HG03469 (cell line): ENCODE measurements around the gene TBC1D14.
"Not testable (repeated sequence)": the region's sequence is repeated elsewhere in the genome, so short reads cannot be mapped to it uniquely, and the experiment has no call there.

Experiments used
- ATAC-seq: cut with Tn5 transposase; IDR thresholded peaks from one replicate; pipeline ENCODE4 v1.9.1; 2021; ENCODE audit warnings: mild to moderate bottlenecking, moderate library complexity, moderate number of reproducible peaks; ENCODE audit not compliant: unreplicated experiment

TBC1D14 gene

GRCh38 chr4:7073526-7074390 lies 164.1 kb downstream of the TBC1D14 start:
- no peak for ATAC-seq

GRCh38 chr4:7074426-7074825 lies 164.8 kb downstream of the TBC1D14 start:
- no peak for ATAC-seq

GRCh38 chr4:7075962-7076695 lies 166.5 kb downstream of the TBC1D14 start:
- no peak for ATAC-seq

DNA sequence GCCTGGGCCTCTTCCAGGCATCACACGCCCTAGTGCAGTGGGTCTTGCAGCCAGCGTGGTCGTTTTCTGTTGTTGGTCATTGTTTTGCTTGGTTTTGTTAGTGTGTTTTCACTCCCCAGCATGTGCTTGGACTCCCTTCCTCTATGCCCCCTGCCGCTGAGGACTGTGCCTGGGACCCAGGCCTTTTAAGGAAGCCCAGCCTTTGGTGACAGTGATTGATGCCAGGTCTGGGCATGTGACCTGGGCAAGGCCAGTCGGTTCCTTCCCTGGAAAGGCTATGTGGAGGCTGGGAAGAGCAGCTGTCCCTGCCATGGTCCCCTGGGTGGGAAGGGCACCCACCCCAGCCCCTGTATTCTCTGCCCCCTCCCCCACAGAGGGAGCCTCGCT lies 167.1 kb downstream of the TBC1D14 start:
- no peak for ATAC-seq

- ATAC-seq, result no peak
Measured at GRCh38 chr4:7077371-7077770, 167.7 kb downstream of the TBC1D14 start.

- no peak for ATAC-seq
Measured at GRCh38 chr4:7078025-7078424, 168.4 kb downstream of the TBC1D14 start.

- ATAC-seq, result not testable (repeated sequence)
Measured at GRCh38 chr4:7079483-7079882, 169.9 kb downstream of the TBC1D14 start.

DNA sequence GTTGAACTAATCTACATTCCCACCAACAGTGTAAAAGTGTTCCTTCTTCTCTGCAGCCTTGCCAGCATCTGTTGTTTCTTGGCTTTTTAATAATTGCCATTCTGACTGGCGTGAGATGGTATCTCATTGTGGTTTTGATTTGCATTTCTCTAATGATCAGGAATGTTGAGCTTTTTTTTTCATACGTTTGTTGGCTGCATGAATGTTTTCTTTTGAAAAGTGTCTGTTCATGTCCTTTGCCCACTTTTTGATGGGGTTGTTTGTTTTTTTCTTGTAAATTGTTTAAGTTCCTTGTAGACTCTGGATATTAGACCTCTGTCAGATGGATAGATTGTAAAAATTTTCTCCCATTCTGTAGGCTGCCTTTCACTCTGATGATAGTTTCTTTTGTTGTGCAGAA lies 170.3 kb downstream of the TBC1D14 start:
- not testable (repeated sequence) for ATAC-seq
